GM20431 (cell line): ENCODE results near the gene DIP2C.
"Not testable (repeated sequence)": the region's sequence is repeated elsewhere in the genome, so short reads cannot be mapped to it uniquely, and the experiment has no call there.

Experiments
- in situ Hi-C: fragments of 300-500 bp; cut with MseI, MboI; formaldehyde crosslinking; loops from one replicate; pipeline ENCODE4 v1.15.0; 2020; ENCODE audit warnings: low sequenced_read_pairs; ENCODE audit not compliant: unreplicated experiment

The DIP2C gene

GRCh38 chr10:526651-527312, 162.7 kb downstream of the DIP2C start:
- in situ Hi-C loops = no loop called here

GRCh38 chr10:525565-526315, 163.7 kb downstream of the DIP2C start:
- in situ Hi-C loops = no loop called here

DNA sequence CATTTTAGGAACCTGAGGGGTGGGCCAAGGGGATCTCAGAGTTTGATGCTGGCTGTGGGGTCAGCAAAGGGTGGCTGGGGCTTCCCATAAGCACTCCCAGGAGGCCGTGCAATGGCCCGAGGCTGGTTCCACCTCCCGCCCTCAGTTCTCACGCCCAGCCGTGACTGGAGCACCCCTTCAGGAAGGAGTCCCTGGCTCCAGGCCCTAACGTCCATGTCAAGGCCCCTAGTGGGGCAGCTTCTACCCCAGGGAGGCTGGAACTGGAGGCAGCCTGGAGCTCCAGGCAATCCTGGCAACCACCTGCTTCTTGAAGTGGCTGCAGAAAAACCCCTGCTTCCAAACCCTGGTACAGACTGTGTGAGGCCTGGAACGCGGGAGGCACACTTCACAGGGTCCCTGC, 165.5 kb downstream of the DIP2C start:
- in situ Hi-C loops = no loop called here

GRCh38 chr10:522350-522749, 167.1 kb downstream of the DIP2C start:
- in situ Hi-C loops = no loop called here

DNA sequence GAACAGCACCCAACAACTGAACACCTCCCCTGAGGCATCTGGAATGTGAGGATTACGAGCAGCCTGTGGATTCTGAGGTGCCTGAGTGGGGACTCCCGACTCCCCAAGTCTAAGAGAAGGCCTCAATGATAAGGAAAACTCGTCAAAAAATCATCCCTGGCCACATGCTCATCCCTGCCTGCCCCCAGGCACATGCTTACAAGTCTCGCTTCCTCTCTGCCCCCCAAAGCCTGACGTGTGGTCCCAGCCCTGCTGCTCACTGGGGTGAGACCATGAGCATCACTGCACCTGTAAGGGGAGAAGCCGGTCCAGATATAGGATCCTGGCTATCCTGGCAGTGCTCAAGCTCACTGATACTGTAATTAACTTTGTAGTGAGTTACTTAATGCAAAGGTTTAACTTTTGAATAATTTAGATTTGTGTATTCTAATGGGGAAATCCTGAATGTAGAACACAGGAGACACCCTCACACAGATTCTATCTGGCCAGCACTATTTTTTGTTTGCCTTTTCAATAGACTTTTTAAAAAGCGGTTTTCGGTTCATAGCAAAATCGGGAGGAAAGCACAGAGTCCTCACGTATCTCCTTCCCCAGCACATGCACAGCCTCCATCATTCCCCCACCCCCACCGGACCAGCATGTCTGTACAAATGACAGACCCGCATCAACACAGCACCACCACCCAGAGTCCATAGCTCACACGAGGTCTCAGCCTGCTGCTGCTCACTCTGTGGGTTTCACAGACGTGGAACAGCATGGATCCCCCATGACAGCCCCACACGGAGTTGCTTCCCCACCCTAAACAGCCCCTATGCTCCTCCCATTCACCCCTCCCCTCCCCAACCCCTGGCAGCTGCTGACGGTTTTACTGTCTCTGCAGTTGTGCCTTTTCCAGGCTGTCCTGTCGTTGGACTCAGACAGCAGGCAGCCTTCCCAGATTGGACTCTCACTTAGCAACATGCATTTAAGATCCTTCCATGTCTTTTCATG, 167.9 kb downstream of the DIP2C start:
- in situ Hi-C loops = no loop called here

GRCh38 chr10:520402-520787, 169.1 kb downstream of the DIP2C start:
- in situ Hi-C loops = no loop called here

DNA sequence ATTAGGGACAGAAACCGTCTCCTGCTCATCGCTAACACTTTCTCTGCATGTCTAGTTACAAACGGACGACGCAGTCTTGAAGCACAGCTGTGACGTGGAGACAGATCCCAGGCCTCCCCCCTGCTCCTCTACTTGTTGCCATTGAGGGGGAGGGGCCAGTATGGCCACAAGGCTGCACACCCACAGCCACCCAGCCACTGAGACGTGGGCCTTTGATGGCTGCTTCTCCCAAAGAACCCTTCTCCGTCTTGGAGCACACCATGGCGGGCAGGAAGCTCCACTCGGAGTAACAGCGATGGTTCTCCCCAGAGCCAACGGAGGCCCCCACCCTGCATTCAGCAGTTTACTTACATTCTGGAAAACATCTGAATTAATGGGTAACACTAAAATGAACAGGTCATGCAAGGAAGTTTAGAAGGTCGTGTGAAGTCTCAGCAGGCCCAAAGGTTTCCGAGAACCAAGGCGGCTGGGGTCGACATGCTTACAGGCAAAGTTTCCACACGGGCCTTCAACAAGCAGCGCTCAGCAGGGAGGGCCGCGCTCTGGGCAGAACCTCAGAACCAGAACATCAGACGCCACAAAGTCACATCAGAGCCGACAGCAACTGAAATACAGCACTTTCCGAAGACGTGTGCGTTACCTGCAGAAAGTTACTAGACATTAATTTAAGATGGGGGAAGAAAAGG, 169.6 kb downstream of the DIP2C start:
- in situ Hi-C loops = no loop called here

DNA sequence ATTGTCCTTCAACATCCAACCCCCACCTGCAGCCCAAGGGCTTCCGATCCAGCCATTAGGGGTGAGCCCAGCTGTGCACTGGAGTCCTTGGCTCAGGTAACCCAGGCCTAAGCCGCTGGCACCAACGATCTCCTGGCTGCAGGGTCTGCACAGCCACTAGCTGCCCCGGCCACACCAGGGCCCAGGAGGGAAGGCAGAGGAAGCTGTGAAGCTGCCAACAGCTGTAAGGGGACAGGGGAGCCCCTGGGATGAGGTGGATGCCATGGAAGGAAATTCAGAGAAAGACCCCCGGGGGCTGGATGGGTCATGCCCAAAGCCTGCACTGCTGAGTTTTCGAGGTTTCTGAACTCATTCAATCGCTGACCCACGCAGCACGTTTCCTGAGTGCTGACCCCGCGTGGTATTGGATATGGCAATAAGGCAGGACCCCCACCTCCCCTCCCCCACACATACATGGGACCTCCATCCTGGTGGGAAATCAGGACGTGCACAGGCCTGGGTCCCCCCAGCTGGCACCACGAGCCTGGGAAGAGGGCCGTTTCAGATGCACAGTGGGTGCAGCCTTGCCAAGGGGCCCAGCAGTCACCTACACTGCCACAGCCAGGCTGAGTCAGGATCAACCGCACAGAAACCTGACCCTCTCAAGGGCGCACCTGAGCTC, 170.3 kb downstream of the DIP2C start:
- in situ Hi-C loops = no loop called here

GRCh38 chr10:517872-518475, 171.5 kb downstream of the DIP2C start:
- in situ Hi-C loops = no loop called here

DNA sequence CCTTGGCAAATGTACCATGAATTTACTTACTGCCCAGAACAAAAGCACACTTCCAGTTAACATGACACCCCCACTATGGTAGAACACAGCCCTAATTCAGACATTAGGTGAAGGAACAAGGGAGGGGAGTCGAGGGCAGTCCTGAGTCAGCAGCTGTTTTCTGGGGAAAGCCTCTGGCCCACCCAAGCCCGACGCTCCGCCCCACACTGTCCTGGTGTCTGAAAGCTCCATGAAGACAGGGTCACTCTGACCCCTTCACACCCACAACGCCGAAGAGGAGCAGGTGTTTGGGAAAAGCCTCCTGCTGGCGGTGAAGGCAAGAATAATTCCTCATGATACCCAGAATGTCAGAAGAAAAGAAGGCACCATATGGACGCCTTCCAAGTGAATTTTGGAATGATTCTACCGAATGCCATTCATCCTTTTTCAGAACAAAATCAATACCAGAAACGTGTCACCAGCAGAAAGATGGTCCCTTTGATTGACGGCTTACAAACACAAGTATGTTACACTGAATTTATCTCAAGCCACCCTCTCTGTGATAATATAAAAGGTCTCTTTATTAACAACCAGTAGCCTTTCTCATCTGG, 172.1 kb downstream of the DIP2C start:
- in situ Hi-C loops = no loop called here

DNA sequence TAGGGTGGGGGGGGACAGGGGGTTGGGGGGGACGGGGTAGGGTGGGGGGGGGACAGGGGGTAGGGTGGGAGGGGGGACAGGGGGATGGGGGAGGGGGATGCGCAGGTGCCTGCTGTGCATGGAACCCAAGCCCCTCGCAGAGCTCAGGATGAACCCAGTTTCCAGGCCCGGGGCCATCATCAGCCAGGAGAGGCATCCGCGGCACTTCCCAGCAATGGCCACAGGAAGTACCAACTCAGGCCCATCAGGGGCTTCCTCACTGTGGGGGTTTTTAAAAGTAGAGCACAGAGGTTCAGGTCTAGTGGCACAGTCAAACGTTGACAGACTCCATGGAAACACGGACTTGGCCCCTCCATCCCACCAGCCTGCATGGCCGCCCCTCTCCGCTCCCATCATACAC, 172.7 kb downstream of the DIP2C start:
- in situ Hi-C loops = no loop called here

DNA sequence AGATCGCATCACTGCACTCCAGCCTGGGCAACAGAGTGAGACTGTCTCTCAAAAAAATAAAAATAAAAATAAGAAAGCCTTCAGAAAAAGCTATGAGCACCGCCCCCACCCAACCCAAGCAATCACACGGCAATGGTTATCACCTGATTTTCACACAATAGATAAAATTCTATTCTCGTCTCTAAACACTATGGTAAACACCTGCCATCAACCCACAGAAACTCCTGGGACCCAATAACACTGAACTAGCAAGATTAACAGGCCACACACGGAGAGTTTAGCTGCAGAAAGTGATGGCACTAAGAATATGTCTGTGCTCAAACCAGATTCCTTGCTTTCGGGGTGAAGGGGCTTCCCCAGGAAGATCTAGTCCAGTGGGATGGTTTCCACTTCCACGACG, 173.8 kb downstream of the DIP2C start:
- in situ Hi-C loops = no loop called here

DNA sequence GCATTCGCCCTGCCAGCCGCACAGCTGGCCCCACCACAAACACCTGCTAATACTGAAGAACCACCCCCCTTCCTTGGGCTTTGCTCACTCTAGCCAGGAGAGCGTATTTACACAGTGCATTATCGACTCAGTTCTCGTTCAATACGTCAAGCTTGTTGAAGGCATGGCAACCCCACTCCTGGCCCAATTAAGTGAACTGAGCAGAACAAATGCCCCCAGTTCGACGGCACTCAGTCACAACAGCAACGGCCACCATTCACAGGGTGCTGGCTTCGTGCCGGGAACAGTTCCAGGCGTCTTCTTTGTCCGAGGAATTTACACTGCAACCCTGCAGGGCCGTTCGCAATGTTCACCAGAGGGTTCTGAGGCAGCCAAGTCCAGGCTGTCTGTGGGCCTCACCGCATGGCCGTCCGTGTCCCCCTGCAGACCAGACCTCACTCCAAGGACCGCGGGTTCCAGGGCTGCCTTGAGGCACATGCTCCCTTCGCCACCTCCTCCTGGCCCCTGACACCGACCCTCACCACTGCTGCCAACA, 175.3 kb downstream of the DIP2C start:
- in situ Hi-C loops = no loop called here

- in situ Hi-C loops = no loop called here
These were observed 176.1 kb downstream of the DIP2C start for GRCh38 chr10:513393-513792.

- in situ Hi-C loops = not testable (repeated sequence)
These were observed 176.8 kb downstream of the DIP2C start for GRCh38 chr10:512661-513060.

GRCh38 chr10:511849-512191, 177.6 kb downstream of the DIP2C start:
- in situ Hi-C loops = no loop called here

DNA sequence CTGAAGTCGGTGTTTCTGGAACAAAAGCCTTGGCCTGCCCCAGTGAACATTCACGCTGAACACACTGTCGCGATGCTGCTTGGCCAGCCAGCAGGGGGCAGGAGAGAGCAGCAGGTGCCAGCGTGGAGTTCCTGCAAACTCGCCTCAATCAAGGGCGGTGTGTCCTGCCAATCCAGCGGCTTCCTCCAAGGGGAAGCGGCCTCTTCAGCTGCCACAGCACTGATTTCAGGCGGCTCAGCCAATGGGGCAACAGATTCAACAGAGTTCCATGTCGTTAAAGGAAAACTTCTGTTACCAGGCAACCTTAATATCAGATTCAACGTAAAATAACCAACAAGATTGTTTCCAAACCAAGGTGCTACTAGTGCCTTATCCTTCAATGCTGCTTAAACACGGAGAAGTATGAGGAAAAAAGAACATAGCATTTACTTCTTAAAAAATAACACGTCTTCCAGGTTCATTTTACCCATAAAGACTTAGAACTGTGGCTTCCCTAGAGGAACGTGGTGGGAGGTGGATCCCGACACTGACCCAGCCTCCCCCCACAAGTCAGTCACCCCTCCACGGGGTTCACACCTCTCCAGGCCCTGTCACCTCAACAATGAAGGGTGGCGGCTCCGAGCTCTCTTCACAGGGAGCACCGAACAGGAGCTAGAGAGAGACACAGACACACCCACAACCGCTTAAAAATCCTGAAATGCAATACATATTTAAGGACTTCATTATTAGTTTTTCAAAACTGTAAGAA, 178.2 kb downstream of the DIP2C start:
- in situ Hi-C loops = no loop called here

- in situ Hi-C loops = no loop called here
These were observed 179.0 kb downstream of the DIP2C start for GRCh38 chr10:510415-510881.
